Measurements from ENCODE around the gene TNS1.
"Not testable (repeated sequence)": the region's sequence is repeated elsewhere in the genome, so short reads cannot be mapped to it uniquely, and the experiment has no call there.

Gene TNS1

GRCh38 chr2:217790681-217791392 is 212.0 kb downstream of the TNS1 start:
- DNase-seq (ENCODE audit: low read depth in 2 of 2, low spot score in 1 of 2) = no peak

GRCh38 chr2:217790195-217790594 is 212.6 kb downstream of the TNS1 start:
- DNase-seq (ENCODE audit: low read depth in 2 of 2, low spot score in 1 of 2) = no peak

- no peak for DNase-seq (ENCODE audit: low read depth in 2 of 2, low spot score in 1 of 2)
Measured at GRCh38 chr2:217789736-217790181, 213.0 kb downstream of the TNS1 start.

GRCh38 chr2:217789003-217789735 is 213.6 kb downstream of the TNS1 start:
- DNase-seq (ENCODE audit: low read depth in 2 of 2, low spot score in 1 of 2) = peak; percentile 21 to 61

GRCh38 chr2:217788669-217789002 is 214.2 kb downstream of the TNS1 start:
- DNase-seq (ENCODE audit: low read depth in 2 of 2, low spot score in 1 of 2) = no peak

- no peak for DNase-seq (ENCODE audit: low read depth in 2 of 2, low spot score in 1 of 2)
Measured at GRCh38 chr2:217787160-217787877, 215.5 kb downstream of the TNS1 start.

- not testable (repeated sequence) for DNase-seq (ENCODE audit: low read depth in 2 of 2, low spot score in 1 of 2)
Measured at GRCh38 chr2:217786560-217786959, 216.2 kb downstream of the TNS1 start.

- peak; percentile 40 to 41 for DNase-seq (ENCODE audit: low read depth in 2 of 2, low spot score in 1 of 2)
Measured at GRCh38 chr2:217785544-217786045, 217.2 kb downstream of the TNS1 start.

GRCh38 chr2:217784996-217785543 is 217.7 kb downstream of the TNS1 start:
- DNase-seq (ENCODE audit: low read depth in 2 of 2, low spot score in 1 of 2) = no peak

- no peak for DNase-seq (ENCODE audit: low read depth in 2 of 2, low spot score in 1 of 2)
Measured at GRCh38 chr2:217783243-217783642, 219.6 kb downstream of the TNS1 start.

- no peak for DNase-seq (ENCODE audit: low read depth in 2 of 2, low spot score in 1 of 2)
Measured at GRCh38 chr2:217777906-217778305, 224.9 kb downstream of the TNS1 start.

- no peak for DNase-seq (ENCODE audit: low read depth in 2 of 2, low spot score in 1 of 2)
Measured at GRCh38 chr2:217776631-217777030, 226.2 kb downstream of the TNS1 start.

GRCh38 chr2:217775920-217776503 is 226.8 kb downstream of the TNS1 start:
- no peak for DNase-seq (ENCODE audit: low read depth in 2 of 2, low spot score in 1 of 2)

GRCh38 chr2:217774232-217774631 is 228.6 kb downstream of the TNS1 start:
- DNase-seq (ENCODE audit: low read depth in 2 of 2, low spot score in 1 of 2) = no peak

- no peak for DNase-seq (ENCODE audit: low read depth in 2 of 2, low spot score in 1 of 2)
Measured at GRCh38 chr2:217773539-217773938, 229.3 kb downstream of the TNS1 start.

- DNase-seq (ENCODE audit: low read depth in 2 of 2, low spot score in 1 of 2) = no peak
Measured at GRCh38 chr2:217766356-217766755, 236.4 kb downstream of the TNS1 start.

- DNase-seq (ENCODE audit: low read depth in 2 of 2, low spot score in 1 of 2) = no peak
Measured at GRCh38 chr2:217761645-217762277, 241.0 kb downstream of the TNS1 start.

- DNase-seq (ENCODE audit: low read depth in 2 of 2, low spot score in 1 of 2) = no peak
Measured at GRCh38 chr2:217759991-217760390, 242.8 kb downstream of the TNS1 start.

- DNase-seq (ENCODE audit: low read depth in 2 of 2, low spot score in 1 of 2) = no peak
Measured at GRCh38 chr2:217757108-217757463, 245.7 kb downstream of the TNS1 start.

GRCh38 chr2:217756375-217757107 is 246.3 kb downstream of the TNS1 start:
- peak; percentile 39 to 41 for DNase-seq (ENCODE audit: low read depth in 2 of 2, low spot score in 1 of 2)
